Astrocyte of the spinal cord (primary cell): ENCODE results near the gene LHFPL3.

Source experiments
- DNase-seq: peaks from one replicate; pipeline ENCODE4 v3.0.0; 2011; ENCODE audit warnings: low read depth, low spot score
- H3K4me3 ChIP-seq: 2 replicates; pipeline ENCODE4 v1.5.1; 2011; ENCODE audit warnings: low read depth, mild to moderate bottlenecking, low read length, moderate library complexity
- in situ Hi-C: cut with HindIII; loops from 2 replicates; pipeline ENCODE4 v1.10.0; 2017; ENCODE audit warnings: low sequenced_read_pairs
- TF ChIP-seq, protein P1 (sequence below): IDR thresholded peaks from 2 replicates; pipeline ENCODE4 v1.5.1; 2012; ENCODE audit warnings: low read depth, mild to moderate bottlenecking, low read length, inconsistent platforms

LHFPL3 gene

DNA sequence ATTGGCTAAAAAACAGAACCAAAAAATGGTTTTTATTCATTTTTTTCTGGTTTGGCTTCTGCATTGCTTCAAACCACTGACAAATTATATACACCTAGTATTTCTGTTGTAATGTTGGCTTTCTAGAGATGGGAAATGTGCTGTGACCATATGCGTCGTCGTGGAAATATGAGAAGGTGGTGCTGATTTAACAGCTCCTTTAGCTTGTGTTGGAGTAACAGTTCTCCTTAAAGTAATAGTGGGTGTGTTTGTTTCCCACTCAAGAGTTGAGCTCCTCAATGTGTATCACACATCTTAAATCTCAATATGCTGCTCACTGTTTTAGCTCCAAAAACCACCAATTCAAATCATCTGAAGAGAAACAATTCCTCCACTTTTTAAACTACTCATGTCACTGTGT lies 196.4 kb downstream of the LHFPL3 start:
- in situ Hi-C loops = no loop called here
- TF ChIP-seq, protein P1, sequence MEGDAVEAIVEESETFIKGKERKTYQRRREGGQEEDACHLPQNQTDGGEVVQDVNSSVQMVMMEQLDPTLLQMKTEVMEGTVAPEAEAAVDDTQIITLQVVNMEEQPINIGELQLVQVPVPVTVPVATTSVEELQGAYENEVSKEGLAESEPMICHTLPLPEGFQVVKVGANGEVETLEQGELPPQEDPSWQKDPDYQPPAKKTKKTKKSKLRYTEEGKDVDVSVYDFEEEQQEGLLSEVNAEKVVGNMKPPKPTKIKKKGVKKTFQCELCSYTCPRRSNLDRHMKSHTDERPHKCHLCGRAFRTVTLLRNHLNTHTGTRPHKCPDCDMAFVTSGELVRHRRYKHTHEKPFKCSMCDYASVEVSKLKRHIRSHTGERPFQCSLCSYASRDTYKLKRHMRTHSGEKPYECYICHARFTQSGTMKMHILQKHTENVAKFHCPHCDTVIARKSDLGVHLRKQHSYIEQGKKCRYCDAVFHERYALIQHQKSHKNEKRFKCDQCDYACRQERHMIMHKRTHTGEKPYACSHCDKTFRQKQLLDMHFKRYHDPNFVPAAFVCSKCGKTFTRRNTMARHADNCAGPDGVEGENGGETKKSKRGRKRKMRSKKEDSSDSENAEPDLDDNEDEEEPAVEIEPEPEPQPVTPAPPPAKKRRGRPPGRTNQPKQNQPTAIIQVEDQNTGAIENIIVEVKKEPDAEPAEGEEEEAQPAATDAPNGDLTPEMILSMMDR = no peak
- H3K4me3 ChIP-seq = no peak overlapping the region
- no peak for DNase-seq

DNA sequence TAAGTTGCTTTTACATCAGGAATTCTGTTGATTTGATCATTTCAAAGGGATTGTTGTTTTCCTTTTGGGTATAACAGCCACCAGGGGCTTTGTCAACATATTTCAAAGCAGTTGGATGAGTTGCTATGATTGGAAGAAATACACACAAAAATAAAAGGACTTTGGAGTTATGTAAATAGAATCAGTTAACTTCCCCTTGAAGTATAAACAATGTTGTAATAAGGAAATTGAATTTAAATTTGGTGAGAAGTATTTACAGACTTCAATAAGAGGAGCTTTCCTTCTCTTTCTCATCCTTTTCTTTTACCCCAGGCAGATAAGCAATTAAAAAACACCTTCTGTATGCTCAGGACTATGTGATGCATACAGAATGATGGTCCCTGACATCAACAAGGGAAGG lies 199.7 kb downstream of the LHFPL3 start:
- no peak overlapping the region for H3K4me3 ChIP-seq
- DNase-seq = no peak
- TF ChIP-seq, protein P1 = no peak
- in situ Hi-C loops = no loop called here

DNA sequence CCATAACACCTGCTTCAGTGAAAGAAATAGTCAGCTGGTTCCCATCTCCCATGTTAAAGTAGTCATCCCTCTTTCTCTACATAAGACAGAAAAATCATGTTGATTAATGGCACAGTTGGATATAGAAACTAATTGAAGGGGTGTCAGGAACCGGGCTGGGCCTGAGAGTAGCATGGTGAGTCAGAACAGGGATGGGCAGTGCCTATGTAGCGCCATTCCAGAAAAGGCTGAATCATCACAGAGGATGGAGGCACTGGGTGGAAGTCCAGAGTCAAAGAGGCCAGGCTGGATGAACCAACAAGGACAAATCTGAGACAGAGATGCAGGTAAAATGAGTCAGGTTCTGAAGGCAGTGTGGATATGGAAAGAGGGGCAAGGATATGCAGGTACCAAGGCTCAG lies 201.2 kb downstream of the LHFPL3 start:
- no peak overlapping the region for H3K4me3 ChIP-seq
- TF ChIP-seq, protein P1 = no peak
- in situ Hi-C loops = no loop called here
- no peak for DNase-seq

DNA sequence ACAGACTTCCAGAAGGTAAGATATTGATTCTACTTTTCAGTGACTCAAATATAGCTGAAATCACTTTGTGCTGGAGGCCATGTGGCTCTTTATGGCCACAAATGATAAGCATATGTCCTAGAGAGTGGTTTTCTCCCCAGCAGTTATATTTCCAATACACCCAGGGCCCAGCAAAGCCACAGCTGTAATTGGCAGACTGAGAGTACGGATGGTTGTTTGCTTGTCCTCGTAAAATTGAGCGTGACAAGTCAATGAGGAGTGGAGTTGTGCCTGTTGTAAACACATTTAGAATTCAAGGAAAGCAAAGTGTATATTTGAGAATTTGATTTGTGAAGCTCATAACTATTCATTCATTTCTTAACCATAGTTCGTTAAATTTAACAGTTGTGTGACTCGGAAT lies 201.8 kb downstream of the LHFPL3 start:
- TF ChIP-seq, protein P1 = no peak
- in situ Hi-C loops = no loop called here
- no peak for DNase-seq
- H3K4me3 ChIP-seq = no peak overlapping the region

DNA sequence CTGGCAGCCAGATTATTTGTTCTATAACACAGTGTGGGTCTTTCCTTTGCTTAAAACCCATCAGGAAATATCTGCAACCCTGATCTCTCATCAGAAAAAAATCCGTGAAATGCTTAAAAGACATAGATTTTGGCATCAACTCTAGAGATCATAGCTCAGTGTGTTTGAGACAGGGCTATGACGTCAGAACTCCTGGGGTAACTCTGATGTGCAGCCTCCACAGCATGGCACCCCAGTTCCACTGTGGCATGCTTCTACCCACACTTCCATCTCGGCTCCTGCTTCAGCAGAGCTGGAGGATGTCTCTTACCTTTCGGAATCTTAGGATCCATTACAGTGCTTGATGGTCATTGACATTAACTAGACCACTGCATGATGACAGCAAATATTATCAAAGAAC lies 205.7 kb downstream of the LHFPL3 start:
- in situ Hi-C loops = no loop called here
- H3K4me3 ChIP-seq = no peak overlapping the region
- no peak for DNase-seq
- TF ChIP-seq, protein P1 = no peak

DNA sequence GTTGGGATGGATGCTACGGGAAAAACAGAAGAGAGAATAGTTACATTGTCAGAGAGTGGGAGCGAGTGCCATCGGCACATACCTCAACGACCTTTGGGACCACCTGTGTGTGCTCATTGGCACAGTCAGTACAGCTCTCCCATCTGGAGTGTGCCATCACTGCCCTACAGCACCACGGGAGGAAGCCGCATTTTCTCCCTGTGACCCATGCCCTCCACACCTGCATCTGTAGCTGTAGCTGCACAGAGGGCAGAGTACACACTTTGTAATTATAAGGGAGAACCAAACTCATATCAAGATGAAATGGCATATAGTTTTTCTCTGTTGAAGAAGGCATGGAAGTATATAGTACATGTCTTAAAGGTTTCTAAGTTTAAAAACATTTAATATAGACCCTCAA lies 207.4 kb downstream of the LHFPL3 start:
- no peak overlapping the region for H3K4me3 ChIP-seq
- TF ChIP-seq, protein P1 = no peak
- DNase-seq = no peak
- in situ Hi-C loops = no loop called here

DNA sequence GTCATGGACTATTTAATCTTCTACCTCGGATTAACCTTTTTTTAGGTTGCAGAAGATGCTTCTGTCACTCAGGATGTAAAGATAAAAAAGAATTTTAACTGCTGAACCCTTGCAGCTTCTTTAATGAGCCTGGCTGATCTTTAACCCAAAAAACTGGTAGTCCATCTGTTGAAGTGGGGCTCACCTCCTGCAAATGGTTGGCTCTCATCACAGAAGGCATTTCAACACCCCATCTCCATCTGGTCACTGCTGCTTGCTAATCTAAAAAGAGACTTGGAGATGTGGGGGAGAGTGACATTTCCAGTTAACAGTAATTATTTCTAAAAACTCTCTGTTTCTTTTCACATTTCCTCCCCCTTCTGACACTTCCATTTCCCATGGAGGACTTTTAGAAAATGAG lies 208.6 kb downstream of the LHFPL3 start:
- no peak overlapping the region for H3K4me3 ChIP-seq
- in situ Hi-C loops = no loop called here
- DNase-seq = no peak
- TF ChIP-seq, protein P1 = no peak
